Astrocyte (in vitro differentiated cells and primary cell): Measurements from ENCODE around the gene NDUFS2. TPM values are rescaled to one million over a fixed set of nuclear protein-coding genes. Genes with fewer than 3 reads are reported as not detected.

ENCODE experiments used
- DNase-seq: peaks from one replicate; pipeline ENCODE4 v3.0.0-alpha.2; 2010; ENCODE audit warnings: low read depth
- FAIRE-seq: peaks from 2 replicates; lab custom pipeline; 2011; peaks lifted over from hg19 to GRCh38; lab: Jason Lieb, UNC
- H2AFZ ChIP-seq: 2 replicates; pipeline ENCODE4 v1.6.0; 2012; ENCODE audit warnings: low read depth, low read length, inconsistent platforms
- H3K27ac ChIP-seq: 2 replicates; pipeline ENCODE4 v1.5.1; 2011; ENCODE audit warnings: low read depth, low read length, inconsistent platforms
- H3K27me3 ChIP-seq: 2 replicates; pipeline ENCODE4 v1.6.0; 2011; ENCODE audit warnings: low read length, inconsistent platforms; ENCODE audit not compliant: insufficient read depth
- H3K36me3 ChIP-seq: 2 replicates; pipeline ENCODE4 v1.5.1; 2011; ENCODE audit warnings: low read length, inconsistent platforms; ENCODE audit not compliant: insufficient read depth
- H3K4me1 ChIP-seq: 2 replicates; pipeline ENCODE4 v1.5.1; 2011; ENCODE audit warnings: low read length, inconsistent platforms; ENCODE audit not compliant: insufficient read depth
- H3K4me2 ChIP-seq: 2 replicates; pipeline ENCODE4 v1.6.0; 2012; ENCODE audit warnings: low read length, inconsistent platforms
- H3K4me3 ChIP-seq: 2 replicates; pipeline ENCODE4 v1.5.1; 2011; ENCODE audit warnings: low read depth, mild to moderate bottlenecking, low read length, inconsistent platforms; ENCODE audit not compliant: insufficient read depth
- H3K79me2 ChIP-seq: 2 replicates; pipeline ENCODE4 v1.6.0; 2012; ENCODE audit warnings: mild to moderate bottlenecking, low read length, inconsistent platforms; ENCODE audit not compliant: insufficient read depth
- H3K9ac ChIP-seq: 2 replicates; pipeline ENCODE4 v1.6.0; 2012; ENCODE audit warnings: mild to moderate bottlenecking, low read length, inconsistent platforms
- H3K9me3 ChIP-seq: 2 replicates; pipeline ENCODE4 v1.5.1; 2012; ENCODE audit warnings: low read depth, mild to moderate bottlenecking, low read length, inconsistent platforms; ENCODE audit not compliant: insufficient read depth
- H4K20me1 ChIP-seq: 2 replicates; pipeline ENCODE4 v1.6.0; 2012; ENCODE audit warnings: low read length, inconsistent platforms; ENCODE audit not compliant: insufficient read depth
- H3K27ac Mint-ChIP-seq: one replicate; pipeline ENCODE4 v1.8.0; 2021; ENCODE audit warnings: mild to moderate bottlenecking, mixed read lengths; ENCODE audit not compliant: unreplicated experiment
- H3K27me3 Mint-ChIP-seq: one replicate; pipeline ENCODE4 v1.8.0; 2021; ENCODE audit warnings: low read depth, mixed read lengths; ENCODE audit not compliant: unreplicated experiment
- H3K36me3 Mint-ChIP-seq: one replicate; pipeline ENCODE4 v1.8.0; 2021; ENCODE audit warnings: low read depth, mixed read lengths; ENCODE audit not compliant: unreplicated experiment
- H3K4me1 Mint-ChIP-seq: one replicate; pipeline ENCODE4 v1.8.0; 2021; ENCODE audit warnings: low read depth, mixed read lengths; ENCODE audit not compliant: unreplicated experiment
- H3K4me3 Mint-ChIP-seq: one replicate; pipeline ENCODE4 v1.8.0; 2021; ENCODE audit warnings: mild to moderate bottlenecking, moderate library complexity, mixed read lengths; ENCODE audit not compliant: unreplicated experiment
- H3K9me3 Mint-ChIP-seq: one replicate; pipeline ENCODE4 v1.8.0; 2021; ENCODE audit warnings: mild to moderate bottlenecking, mixed read lengths; ENCODE audit not compliant: unreplicated experiment
- EZH2 ChIP-seq: IDR thresholded peaks from 2 replicates; pipeline ENCODE4 v1.6.1; 2012; ENCODE audit warnings: mild to moderate bottlenecking, low read length, inconsistent platforms; ENCODE audit not compliant: insufficient read depth
- total RNA-seq: library from RNA; stranded (reverse); gene quantifications from 2 replicates; pipeline ENCODE4 v1.2.1, GENCODE V29; 2021
- TF ChIP-seq, protein P1 (sequence below): IDR thresholded peaks from 2 replicates; pipeline ENCODE4 v1.5.1; 2011; ENCODE audit warnings: low read depth, mild to moderate bottlenecking, inconsistent platforms, low read length, moderate library complexity; ENCODE audit not compliant: insufficient read depth

The NDUFS2 gene
- total RNA-seq, 1 donor from 2014 or later: 59.9 TPM

DNA sequence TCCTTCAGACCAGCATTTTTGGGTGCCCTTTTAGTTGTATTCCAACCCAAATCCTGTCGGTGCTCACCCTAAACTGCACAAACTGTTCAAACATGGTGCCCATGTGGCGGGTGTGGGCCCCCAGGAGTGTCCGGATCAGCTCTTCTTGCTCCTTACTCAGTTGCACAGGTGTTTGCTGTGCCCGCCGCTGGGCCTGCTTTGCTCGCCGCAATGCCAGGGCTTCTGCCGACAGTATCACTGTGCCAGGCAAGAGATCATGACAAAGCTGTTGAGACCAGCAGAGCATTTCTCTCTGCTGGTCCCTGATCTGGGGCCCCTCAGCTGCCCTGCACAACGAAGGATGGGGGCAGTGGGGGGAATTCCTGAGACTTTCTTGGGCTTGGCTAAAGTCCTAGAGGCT, 30.9 kb downstream of the NDUFS2 start:
- no peaks in the 10 kb centered on the region for H3K4me1 ChIP-seq
- no peaks in the 10 kb centered on the region for H3K9me3 ChIP-seq
- peaks cover 9% of the 10 kb centered on the region for H3K36me3 Mint-ChIP-seq
- H2AFZ ChIP-seq: no peak overlapping the region
- peaks cover 12% of the 10 kb centered on the region for H3K36me3 ChIP-seq
- H3K4me1 Mint-ChIP-seq: peaks cover 4% of the 10 kb centered on the region
- no peak for DNase-seq
- FAIRE-seq: no peak
- H3K4me2 ChIP-seq: no peak overlapping the region
- H3K27ac ChIP-seq: no peak overlapping the region
- H3K27me3 ChIP-seq: peaks cover 6% of the 10 kb centered on the region
- no peak overlapping the region for H3K27ac Mint-ChIP-seq
- no peak overlapping the region for H3K4me3 Mint-ChIP-seq
- TF ChIP-seq, protein P1, sequence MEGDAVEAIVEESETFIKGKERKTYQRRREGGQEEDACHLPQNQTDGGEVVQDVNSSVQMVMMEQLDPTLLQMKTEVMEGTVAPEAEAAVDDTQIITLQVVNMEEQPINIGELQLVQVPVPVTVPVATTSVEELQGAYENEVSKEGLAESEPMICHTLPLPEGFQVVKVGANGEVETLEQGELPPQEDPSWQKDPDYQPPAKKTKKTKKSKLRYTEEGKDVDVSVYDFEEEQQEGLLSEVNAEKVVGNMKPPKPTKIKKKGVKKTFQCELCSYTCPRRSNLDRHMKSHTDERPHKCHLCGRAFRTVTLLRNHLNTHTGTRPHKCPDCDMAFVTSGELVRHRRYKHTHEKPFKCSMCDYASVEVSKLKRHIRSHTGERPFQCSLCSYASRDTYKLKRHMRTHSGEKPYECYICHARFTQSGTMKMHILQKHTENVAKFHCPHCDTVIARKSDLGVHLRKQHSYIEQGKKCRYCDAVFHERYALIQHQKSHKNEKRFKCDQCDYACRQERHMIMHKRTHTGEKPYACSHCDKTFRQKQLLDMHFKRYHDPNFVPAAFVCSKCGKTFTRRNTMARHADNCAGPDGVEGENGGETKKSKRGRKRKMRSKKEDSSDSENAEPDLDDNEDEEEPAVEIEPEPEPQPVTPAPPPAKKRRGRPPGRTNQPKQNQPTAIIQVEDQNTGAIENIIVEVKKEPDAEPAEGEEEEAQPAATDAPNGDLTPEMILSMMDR: no peak
- no peaks in the 10 kb centered on the region for H3K79me2 ChIP-seq
- H4K20me1 ChIP-seq: no peaks in the 10 kb centered on the region
- H3K27me3 Mint-ChIP-seq: peaks cover 2% of the 10 kb centered on the region
- no peak overlapping the region for H3K9ac ChIP-seq
- no peaks in the 10 kb centered on the region for H3K9me3 Mint-ChIP-seq
- H3K4me3 ChIP-seq: no peak overlapping the region

DNA sequence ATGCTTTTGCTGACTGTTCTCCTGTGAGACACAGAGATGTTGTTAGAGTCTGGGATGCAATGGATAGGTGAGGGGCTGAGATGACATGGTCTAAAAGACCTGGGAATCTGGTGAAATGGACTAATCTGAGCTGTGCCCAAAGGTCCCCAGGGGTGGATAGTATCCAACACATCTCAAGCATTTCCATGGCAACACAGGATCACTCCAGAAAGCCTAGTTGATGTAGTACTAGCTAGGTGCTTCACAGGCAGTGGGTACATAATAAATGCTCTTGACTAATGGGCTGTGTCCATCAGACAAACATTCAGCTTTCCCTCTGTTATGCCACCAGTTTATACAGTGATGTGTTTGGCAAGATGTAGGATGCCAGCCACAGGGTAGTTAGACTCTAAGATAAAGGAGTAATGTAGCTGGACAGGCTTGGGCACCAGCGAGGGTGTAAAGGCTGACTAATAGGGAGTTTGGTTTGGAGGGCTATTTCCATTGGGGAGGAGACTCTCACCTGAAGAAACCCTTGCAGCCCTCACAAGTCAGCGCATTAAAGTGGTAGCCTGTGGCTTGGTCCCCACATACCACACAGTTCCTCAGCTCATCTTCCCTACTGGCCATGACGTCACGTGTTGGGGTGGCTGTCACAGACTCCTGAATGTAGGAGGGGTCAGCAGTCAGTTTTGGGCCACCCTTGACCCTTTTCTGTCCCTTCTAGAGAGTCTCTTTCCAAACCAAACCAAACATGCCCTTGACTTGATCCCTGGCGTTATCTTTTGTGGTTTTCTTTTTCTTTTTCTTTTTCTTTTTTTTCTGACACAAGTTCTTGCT, 34.0 kb downstream of the NDUFS2 start:
- no peak overlapping the region for H3K4me3 Mint-ChIP-seq
- H3K4me1 ChIP-seq: no peaks in the 10 kb centered on the region

More for the DNA sequence above, 34.0 kb downstream of the NDUFS2 start:
- DNase-seq: no peak
- H2AFZ ChIP-seq: no peak overlapping the region
- no peak overlapping the region for H3K9ac ChIP-seq
- H3K27me3 ChIP-seq: peaks cover 6% of the 10 kb centered on the region
- no peak overlapping the region for H3K4me3 ChIP-seq
- Mint-ChIP-seq H3K4me1 (peaks cover 8% of the 10 kb centered on the region), H3K27ac (no peak overlapping the region), H3K27me3 (peaks cover 2% of the 10 kb centered on the region), H3K36me3 (no peaks in the 10 kb centered on the region), H3K9me3 (no peaks in the 10 kb centered on the region)
- H3K9me3 ChIP-seq: no peaks in the 10 kb centered on the region
- no peaks in the 10 kb centered on the region for H4K20me1 ChIP-seq
- H3K36me3 ChIP-seq: no peaks in the 10 kb centered on the region
- no peak overlapping the region for H3K4me2 ChIP-seq
- H3K27ac ChIP-seq: no peak overlapping the region
- FAIRE-seq: no peak
- TF ChIP-seq EZH2: no peak
- TF ChIP-seq, protein P1: no peak
- H3K79me2 ChIP-seq: no peaks in the 10 kb centered on the region
